D721Med (cell line): ENCODE measurements around the gene NDUFS7.

Experiments used
- DNase-seq: peaks from one replicate; pipeline ENCODE4 v3.0.0; 2011; ENCODE audit warnings: low spot score; ENCODE audit not compliant: insufficient read length
- FAIRE-seq: peaks from 2 replicates; lab custom pipeline; 2011; peaks lifted over from hg19 to GRCh38; lab: Jason Lieb, UNC
- CTCF ChIP-seq: IDR thresholded peaks from 2 replicates; pipeline ENCODE4 v1.5.1; 2012; ENCODE audit warnings: mild to moderate bottlenecking, control low read depth; ENCODE audit not compliant: insufficient read depth; ENCODE audit errors: missing control alignments

NDUFS7 gene

GRCh38 chr19:1387684-1388636, 4.3 kb downstream of the NDUFS7 start:
- TF ChIP-seq CTCF = no peak
- FAIRE-seq (no peak), DNase-seq (no peak)

- FAIRE-seq (no peak), DNase-seq (no peak)
- TF ChIP-seq CTCF = no peak
Observed at GRCh38 chr19:1388637-1389026, 4.9 kb downstream of the NDUFS7 start.

- FAIRE-seq (no peak), DNase-seq (no peak)
- TF ChIP-seq CTCF = no peak
Observed at GRCh38 chr19:1389033-1389940, 5.6 kb downstream of the NDUFS7 start.

GRCh38 chr19:1390890-1391423, 7.2 kb downstream of the NDUFS7 start:
- no peak for FAIRE-seq
- no peak for TF ChIP-seq CTCF
- no peak for DNase-seq

- no peak for TF ChIP-seq CTCF
- FAIRE-seq (no peak), DNase-seq (no peak)
Observed at GRCh38 chr19:1392407-1392806, 8.7 kb downstream of the NDUFS7 start.

- TF ChIP-seq CTCF = no peak
- FAIRE-seq (no peak), DNase-seq (no peak)
Observed at GRCh38 chr19:1392939-1393530, 9.3 kb downstream of the NDUFS7 start.
